ENCODE data around the gene IL18BP. TPM values are rescaled to one million over a fixed set of nuclear protein-coding genes. Genes with fewer than 3 reads are reported as not detected.
A peak's percentile ranks its signal among the peaks of the same experiment; 100 is the strongest.

IL18BP gene
- total and polyA plus RNA-seq, 10 of the 15 experiments (the other 5 are each of a cell fraction or from before 2014, with no cell fraction given) = 2.6 to 18.1 (median 10.7) TPM

DNA sequence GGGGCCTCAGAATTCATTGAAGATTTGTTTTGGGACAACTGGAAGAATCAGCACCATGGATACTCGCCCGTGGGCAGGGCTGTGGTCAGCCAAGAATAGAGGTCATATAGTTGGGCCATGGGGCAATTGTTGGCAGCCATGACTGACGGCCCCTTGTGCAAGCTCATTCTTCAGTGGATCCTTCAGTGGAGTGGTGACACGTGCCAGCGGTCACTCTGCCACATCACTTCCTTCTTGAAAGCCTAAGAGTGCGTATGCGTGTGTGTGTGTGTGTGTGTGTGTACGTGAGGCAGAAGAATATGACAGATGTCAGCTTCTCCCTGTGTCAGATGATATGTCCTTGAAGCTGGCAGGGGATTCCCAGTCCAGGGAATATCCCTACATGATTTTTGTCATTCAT is 1.8 kb upstream of the IL18BP start:
- in situ Hi-C loops (cut with MboI) = no loop called here
- TF ChIP-seq, protein P1, sequence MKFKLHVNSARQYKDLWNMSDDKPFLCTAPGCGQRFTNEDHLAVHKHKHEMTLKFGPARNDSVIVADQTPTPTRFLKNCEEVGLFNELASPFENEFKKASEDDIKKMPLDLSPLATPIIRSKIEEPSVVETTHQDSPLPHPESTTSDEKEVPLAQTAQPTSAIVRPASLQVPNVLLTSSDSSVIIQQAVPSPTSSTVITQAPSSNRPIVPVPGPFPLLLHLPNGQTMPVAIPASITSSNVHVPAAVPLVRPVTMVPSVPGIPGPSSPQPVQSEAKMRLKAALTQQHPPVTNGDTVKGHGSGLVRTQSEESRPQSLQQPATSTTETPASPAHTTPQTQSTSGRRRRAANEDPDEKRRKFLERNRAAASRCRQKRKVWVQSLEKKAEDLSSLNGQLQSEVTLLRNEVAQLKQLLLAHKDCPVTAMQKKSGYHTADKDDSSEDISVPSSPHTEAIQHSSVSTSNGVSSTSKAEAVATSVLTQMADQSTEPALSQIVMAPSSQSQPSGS (IDR thresholded peaks at IDR 0.05; ENCODE audit: low read length) = no peak
- TF ChIP-seq BHLHE40 (IDR thresholded peaks at IDR 0.05; ENCODE audit: borderline replicate concordance in 1 of 2, low read depth in 2 of 2, low read length in 1 of 2) (peak; percentile 27 to 46; a peak in 3 of 4 replicates), POLR2A (IDR thresholded peaks at IDR 0.05; ENCODE audit: low read depth, low read length) (peak; percentile 21; the same call in 1 of the 2 replicates)
- no peak for FAIRE-seq
- intact Hi-C loops (cut with micrococcal nuclease; ENCODE audit: unreplicated experiment) = no loop called here
- peaks cover 10% of the 10 kb centered on the region for H3K79me2 ChIP-seq (ENCODE audit: control insufficient read depth, insufficient read depth, low read length)
- SMC1A ChIA-PET (ENCODE audit: uncharacterized antibody, unreplicated experiment) = interaction anchor here (0.6 to 3.3 kb wide), 5 partner anchors 9 to 1103 kb away, joined by 3 to 9 read pairs (median 3); no protein-coding TSS in a partner anchor
- POLR2A ChIA-PET = no interaction called here
- RAD21 ChIA-PET (ENCODE audit: unreplicated experiment) = interaction anchor here (1.5 to 4.2 kb wide), 4 partner anchors 11 to 19 kb away, joined by 3 to 21 read pairs (median 6); no protein-coding TSS in a partner anchor
- CTCF ChIA-PET = interaction anchor here (1.2 to 3.1 kb wide), 3 partner anchors 19 to 69 kb away, joined by 3 to 19 read pairs (median 8); partner anchors contain the start of gene XNDC1N
- peaks cover 23 to 24% of the 10 kb centered on the region in 2 experiments for H3K36me3 ChIP-seq (ENCODE audit: control insufficient read depth in 2 of 2, insufficient read depth in 2 of 2, low read length in 1 of 2)
- H4K20me1 ChIP-seq (ENCODE audit: control insufficient read depth, insufficient read depth) = no peaks in the 10 kb centered on the region
- BruUV-seq (replicated peaks) = no TSS peak
- peaks cover 49% of the 10 kb centered on the region for H3K4me1 ChIP-seq (ENCODE audit: control insufficient read depth, insufficient read depth, low read length)
- no peak overlapping the region for H3K4me3 ChIP-seq
- no peaks in the 10 kb centered on the region for H3K27me3 ChIP-seq (replicated peaks in 1 of 2; ENCODE audit: control insufficient read depth in 2 of 2, insufficient read depth in 2 of 2, low read length in 1 of 2)
- no peak overlapping the region for H3K27ac ChIP-seq (ENCODE audit: control insufficient read depth, insufficient read depth)
- 85% methylated on average over 8 of the region's 8 CpGs for WGBS (ENCODE audit: insufficient coverage, insufficient replicate concordance, low lambda C conversion rate, missing lambda C conversion rate)
- H3K4me2 ChIP-seq (ENCODE audit: control insufficient read depth, insufficient read depth) = no peak overlapping the region
- H2AFZ ChIP-seq (ENCODE audit: control insufficient read depth, low read depth, low read length) = no peak overlapping the region
- no peak for ATAC-seq
- no peak overlapping the region for H3K9ac ChIP-seq (ENCODE audit: control insufficient read depth, insufficient read depth, low read length)
- DNase-seq (ENCODE audit: low read depth, low spot score) = no peak
- H3K9me3 ChIP-seq (replicated peaks; ENCODE audit: control insufficient read depth, insufficient read depth, low read length) = no peaks in the 10 kb centered on the region

DNA sequence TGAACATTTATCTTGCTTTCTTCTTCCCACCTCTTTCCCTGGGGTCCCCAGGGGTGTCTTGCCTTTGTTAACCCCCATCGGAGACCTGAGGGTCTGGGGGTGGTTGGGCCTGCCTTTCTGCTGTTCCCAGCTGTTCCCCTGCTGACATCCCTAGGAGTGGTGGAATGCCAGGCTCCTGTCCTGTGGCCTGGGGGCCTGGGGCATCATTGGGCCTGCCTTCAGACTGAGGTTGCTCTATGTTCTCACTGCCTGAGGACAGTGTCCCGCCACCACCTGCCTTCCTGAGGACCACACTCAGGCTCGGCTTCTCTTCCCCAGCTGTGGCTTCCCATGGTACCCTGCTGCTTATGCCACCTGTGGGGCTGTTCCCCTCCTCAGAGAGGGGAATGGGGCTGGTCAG is 1.1 kb upstream of the IL18BP start:
- Histone ChIP-seq H3K4me3 (no peak overlapping the region), H3K9ac (ENCODE audit: control insufficient read depth, insufficient read depth, low read length) (no peak overlapping the region), H3K36me3 (ENCODE audit: control insufficient read depth in 2 of 2, insufficient read depth in 2 of 2, low read length in 1 of 2) (peaks cover 24 to 28% of the 10 kb centered on the region in 2 experiments), H3K27ac (ENCODE audit: control insufficient read depth, insufficient read depth) (peak overlapping the region; percentile 85), H4K20me1 (ENCODE audit: control insufficient read depth, insufficient read depth) (no peaks in the 10 kb centered on the region), H3K4me1 (ENCODE audit: control insufficient read depth, insufficient read depth, low read length) (peaks cover 46% of the 10 kb centered on the region), H3K4me2 (ENCODE audit: control insufficient read depth, insufficient read depth) (no peak overlapping the region), H3K27me3 (replicated peaks in 1 of 2; ENCODE audit: control insufficient read depth in 2 of 2, insufficient read depth in 2 of 2, low read length in 1 of 2) (no peaks in the 10 kb centered on the region), H3K79me2 (ENCODE audit: control insufficient read depth, insufficient read depth, low read length) (peaks cover 10% of the 10 kb centered on the region), H3K9me3 (replicated peaks; ENCODE audit: control insufficient read depth, insufficient read depth, low read length) (no peaks in the 10 kb centered on the region), H2AFZ (ENCODE audit: control insufficient read depth, low read depth, low read length) (no peak overlapping the region)
- ATAC-seq = no peak
- ChIA-PET SMC1A (ENCODE audit: uncharacterized antibody, unreplicated experiment) (interaction anchor here (0.6 to 3.3 kb wide), 3 partner anchors 19 to 1103 kb away, joined by 3 to 9 read pairs (median 4); no protein-coding TSS in a partner anchor), CTCF (interaction anchor here (1.1 to 3.1 kb wide), 6 partner anchors 18 to 70 kb away, joined by 3 to 22 read pairs (median 5); partner anchors contain the start of gene XNDC1N), POLR2A (interaction anchor here (0.6 to 1.1 kb wide), 2 partner anchors 34 to 441 kb away, joined by 4 read pairs; no protein-coding TSS in a partner anchor), RAD21 (ENCODE audit: unreplicated experiment) (interaction anchor here (1.5 to 4.2 kb wide), 4 partner anchors 11 to 65 kb away, joined by 3 to 21 read pairs (median 6); no protein-coding TSS in a partner anchor)
- FAIRE-seq = no peak
- TF ChIP-seq NRF1 (conservative IDR thresholded peaks at IDR 0.05; ENCODE audit: low read depth, low read length) (no peak), MYC (IDR thresholded peaks at IDR 0.05; ENCODE audit: insufficient read depth, insufficient read length, insufficient replicate concordance, low read length, severe bottlenecking) (no peak), POU2F2 (IDR thresholded peaks at IDR 0.05; ENCODE audit: borderline replicate concordance, low read depth, low read length) (no peak), IKZF1 (conservative IDR thresholded peaks at IDR 0.05) (no peak), CEBPB (IDR thresholded peaks at IDR 0.05; ENCODE audit: borderline replicate concordance in 1 of 2, low read depth in 2 of 2, low read length in 2 of 2) (no peak), MEF2B (IDR thresholded peaks at IDR 0.05; ENCODE audit: partially characterized antibody, poor library complexity, severe bottlenecking) (no peak), ZSCAN29 (IDR thresholded peaks at IDR 0.05) (no peak), RCOR1 (conservative IDR thresholded peaks at IDR 0.05; ENCODE audit: low read depth, low read length) (no peak)
- TF ChIP-seq, protein P2, sequence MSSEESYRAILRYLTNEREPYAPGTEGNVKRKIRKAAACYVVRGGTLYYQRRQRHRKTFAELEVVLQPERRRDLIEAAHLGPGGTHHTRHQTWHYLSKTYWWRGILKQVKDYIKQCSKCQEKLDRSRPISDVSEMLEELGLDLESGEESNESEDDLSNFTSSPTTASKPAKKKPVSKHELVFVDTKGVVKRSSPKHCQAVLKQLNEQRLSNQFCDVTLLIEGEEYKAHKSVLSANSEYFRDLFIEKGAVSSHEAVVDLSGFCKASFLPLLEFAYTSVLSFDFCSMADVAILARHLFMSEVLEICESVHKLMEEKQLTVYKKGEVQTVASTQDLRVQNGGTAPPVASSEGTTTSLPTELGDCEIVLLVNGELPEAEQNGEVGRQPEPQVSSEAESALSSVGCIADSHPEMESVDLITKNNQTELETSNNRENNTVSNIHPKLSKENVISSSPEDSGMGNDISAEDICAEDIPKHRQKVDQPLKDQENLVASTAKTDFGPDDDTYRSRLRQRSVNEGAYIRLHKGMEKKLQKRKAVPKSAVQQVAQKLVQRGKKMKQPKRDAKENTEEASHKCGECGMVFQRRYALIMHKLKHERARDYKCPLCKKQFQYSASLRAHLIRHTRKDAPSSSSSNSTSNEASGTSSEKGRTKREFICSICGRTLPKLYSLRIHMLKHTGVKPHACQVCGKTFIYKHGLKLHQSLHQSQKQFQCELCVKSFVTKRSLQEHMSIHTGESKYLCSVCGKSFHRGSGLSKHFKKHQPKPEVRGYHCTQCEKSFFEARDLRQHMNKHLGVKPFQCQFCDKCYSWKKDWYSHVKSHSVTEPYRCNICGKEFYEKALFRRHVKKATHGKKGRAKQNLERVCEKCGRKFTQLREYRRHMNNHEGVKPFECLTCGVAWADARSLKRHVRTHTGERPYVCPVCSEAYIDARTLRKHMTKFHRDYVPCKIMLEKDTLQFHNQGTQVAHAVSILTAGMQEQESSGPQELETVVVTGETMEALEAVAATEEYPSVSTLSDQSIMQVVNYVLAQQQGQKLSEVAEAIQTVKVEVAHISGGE (CRISPR knock-in tag; IDR thresholded peaks at IDR 0.05) = no peak
- BruUV-seq (replicated peaks) = no TSS peak
- no peak for DNase-seq (ENCODE audit: low read depth, low spot score)
- intact Hi-C loops (cut with micrococcal nuclease; ENCODE audit: unreplicated experiment) = no loop called here
- in situ Hi-C loops (cut with MboI) = no loop called here
- WGBS (ENCODE audit: insufficient coverage, insufficient replicate concordance, low lambda C conversion rate, missing lambda C conversion rate) = 94% methylated on average over 3 of the region's 3 CpGs

All from GM12878 (cell line).